GM12864 (cell line): Measurements from ENCODE around the gene ZNF487.
A peak's percentile ranks its signal among the peaks of the same experiment; 100 is the strongest.

Experiments
- DNase-seq: peaks from one replicate; pipeline ENCODE4 v3.0.0-alpha.2; 2011; ENCODE audit warnings: low read depth
- H3K4me3 ChIP-seq: 2 replicates; pipeline ENCODE4 v1.5.1; 2011; ENCODE audit warnings: mild to moderate bottlenecking, low read depth, low read length, control low read depth
- CTCF ChIP-seq: IDR thresholded peaks from 2 replicates; pipeline ENCODE4 v1.5.1; 2011; ENCODE audit warnings: low read depth, mild to moderate bottlenecking, moderate library complexity, low read length, control low read depth, inconsistent platforms; ENCODE audit errors: missing control alignments

Gene ZNF487

GRCh38 chr10:43411536-43411935, 25.4 kb upstream of the ZNF487 start:
- no peak overlapping the region for H3K4me3 ChIP-seq
- TF ChIP-seq CTCF = no peak
- DNase-seq = no peak

DNA sequence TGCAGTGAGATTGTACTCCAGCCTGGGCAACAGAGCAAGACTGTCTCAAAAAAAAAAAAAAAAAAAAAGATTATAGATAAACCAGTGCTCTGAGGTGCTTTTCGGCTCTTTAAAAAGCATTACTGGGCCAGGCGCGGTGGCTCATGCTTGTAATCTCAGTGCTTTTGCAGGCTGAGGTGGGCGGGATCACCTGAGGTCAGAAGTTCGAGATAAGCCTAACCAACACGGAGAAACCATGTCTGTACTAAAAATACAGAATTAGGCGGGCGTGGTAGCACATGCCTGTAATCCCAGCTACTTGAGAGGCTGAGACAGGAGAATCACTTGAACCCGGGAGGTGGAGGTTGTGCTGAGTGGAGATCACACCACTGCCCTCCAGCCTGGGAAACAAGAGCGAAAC, 21.4 kb upstream of the ZNF487 start:
- DNase-seq = no peak
- TF ChIP-seq CTCF = no peak

DNA sequence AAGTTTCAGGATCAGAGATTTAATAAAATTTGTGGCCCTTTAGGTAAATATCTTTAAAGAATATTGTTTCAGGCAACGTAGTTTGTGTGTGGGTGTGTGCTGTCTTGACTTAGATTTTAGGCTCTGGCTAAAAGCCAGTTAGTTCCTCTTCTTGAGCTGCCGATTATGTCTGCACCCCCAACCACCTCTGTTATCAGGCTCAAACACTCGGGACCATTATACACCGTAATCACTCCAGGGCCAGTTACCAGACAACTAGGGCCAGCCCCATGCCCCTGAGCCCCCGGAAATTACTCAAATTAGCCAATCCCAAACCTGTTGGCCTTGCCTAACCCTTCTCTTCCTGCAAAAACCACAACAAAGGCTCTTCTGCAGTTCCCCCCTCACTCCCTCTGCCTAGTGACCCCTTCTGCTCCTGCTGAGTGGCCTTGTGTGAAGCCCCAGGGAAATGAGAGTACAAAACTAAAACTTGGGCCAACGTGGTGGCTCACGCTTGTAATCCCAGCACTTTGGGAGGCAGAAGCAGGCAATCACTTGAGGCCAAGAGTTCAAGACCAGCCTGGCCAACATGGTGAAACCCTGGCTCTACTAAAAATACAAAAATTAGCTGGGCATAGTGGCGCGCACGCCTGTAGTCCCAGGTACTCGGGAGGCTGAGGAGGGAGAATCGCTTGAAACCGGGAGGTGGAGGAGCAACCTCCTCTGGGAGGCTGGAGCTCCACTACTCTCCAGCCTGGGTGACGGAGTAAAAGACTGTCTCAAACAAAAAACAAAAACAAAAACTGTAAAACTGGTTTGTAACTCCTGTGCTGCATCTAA, 18.8 kb upstream of the ZNF487 start:
- no peak overlapping the region for H3K4me3 ChIP-seq
- TF ChIP-seq CTCF = no peak
- DNase-seq = no peak

More for the DNA sequence above, 21.4 kb upstream of the ZNF487 start:
- H3K4me3 ChIP-seq = no peak overlapping the region

GRCh38 chr10:43419997-43420368, 16.9 kb upstream of the ZNF487 start:
- DNase-seq = no peak
- no peak for TF ChIP-seq CTCF

DNA sequence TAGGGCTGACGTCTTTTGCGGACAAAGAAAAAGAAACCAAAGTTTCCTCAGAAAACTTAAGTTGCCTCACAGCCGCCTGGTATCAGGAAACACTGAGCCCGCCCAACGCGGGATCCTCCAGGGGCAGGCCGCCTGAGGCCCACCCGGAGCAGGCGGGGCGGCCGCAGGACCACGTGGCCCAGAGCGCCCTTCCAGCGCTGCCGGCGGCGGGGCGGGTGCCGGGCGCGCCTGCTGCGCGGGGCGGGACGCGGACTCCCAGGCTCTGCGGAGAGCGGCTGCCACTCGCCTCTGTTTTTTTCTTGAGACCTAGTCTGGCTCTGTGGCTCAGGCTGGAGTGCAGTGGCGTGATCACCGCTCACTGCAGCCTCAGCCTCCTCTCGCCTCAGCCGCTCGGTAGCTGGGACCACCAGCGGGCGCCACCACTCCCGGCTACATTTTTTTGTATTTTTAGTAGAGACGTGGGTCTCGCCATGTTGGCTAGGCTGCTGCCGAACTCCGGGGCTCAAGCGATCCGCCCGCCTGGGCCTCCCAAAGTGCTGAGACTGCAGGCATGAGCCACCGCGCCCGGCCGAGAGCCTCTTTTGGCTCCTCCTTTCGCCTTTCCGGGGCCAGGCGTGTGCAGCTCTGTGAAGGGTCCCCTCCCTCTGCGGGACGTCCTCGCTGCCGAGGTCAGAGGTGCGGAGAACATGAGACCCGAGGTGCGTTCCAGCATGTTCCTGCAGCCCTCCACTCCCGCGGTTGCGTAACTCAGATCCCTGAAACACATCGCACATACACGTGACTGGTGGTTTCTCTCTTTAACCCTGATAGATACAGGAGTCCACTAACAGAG, 16.3 kb upstream of the ZNF487 start:
- TF ChIP-seq CTCF = peak; percentile 20
- peak overlapping the region; percentile 44 for H3K4me3 ChIP-seq
- no peak for DNase-seq

More at GRCh38 chr10:43419997-43420368, 16.9 kb upstream of the ZNF487 start:
- peak overlapping the region; percentile 44 for H3K4me3 ChIP-seq

- TF ChIP-seq CTCF = no peak
- peak overlapping the region; percentile 44 for H3K4me3 ChIP-seq
- no peak for DNase-seq
These were observed 15.8 kb upstream of the ZNF487 start for GRCh38 chr10:43421201-43421507.
